ENCODE measurements around the gene EHMT1. TPM values are rescaled to one million over a fixed set of nuclear protein-coding genes. Genes with fewer than 3 reads are reported as not detected.

The EHMT1 gene
- total RNA-seq, 1 donor from 2014 or later, result 64.5 TPM

DNA sequence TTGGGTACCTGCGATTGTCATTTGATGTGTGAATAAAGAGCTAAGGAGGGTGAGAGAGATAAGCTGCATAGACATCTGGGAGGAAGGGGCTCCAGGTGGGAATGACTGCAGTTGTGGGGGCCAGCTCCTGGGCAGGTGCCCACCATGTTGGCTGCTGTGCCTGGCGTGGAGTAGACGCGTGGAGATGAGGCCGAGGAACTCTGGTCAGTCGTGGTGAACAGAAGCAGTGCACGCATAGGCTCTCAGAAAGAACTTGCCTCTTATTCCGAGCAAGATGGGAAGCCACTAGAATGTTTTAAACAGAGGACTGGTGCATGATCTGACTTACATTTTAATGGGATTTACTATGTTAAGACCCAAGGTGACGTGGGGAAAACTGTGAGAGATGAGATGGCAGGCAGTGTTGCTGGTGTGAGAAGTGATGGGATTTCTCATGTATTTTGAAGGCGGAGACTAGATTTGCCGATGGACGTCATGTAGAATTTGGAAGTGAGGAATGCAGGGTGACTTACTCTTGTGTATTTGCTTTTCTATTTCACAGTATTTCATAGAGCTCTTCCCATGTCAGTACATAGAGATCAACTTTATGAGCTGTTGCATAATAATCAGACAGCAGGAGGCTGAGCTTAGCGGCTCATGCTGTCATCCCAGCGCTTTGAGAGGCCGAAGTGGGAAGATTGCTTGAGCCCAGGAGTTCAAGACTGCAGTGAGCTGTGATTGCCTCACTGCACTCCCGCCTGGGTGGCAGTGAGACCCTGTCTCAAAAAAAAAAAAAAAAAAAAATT is 71.1 kb downstream of the EHMT1 start:
- TF ChIP-seq, protein P1, sequence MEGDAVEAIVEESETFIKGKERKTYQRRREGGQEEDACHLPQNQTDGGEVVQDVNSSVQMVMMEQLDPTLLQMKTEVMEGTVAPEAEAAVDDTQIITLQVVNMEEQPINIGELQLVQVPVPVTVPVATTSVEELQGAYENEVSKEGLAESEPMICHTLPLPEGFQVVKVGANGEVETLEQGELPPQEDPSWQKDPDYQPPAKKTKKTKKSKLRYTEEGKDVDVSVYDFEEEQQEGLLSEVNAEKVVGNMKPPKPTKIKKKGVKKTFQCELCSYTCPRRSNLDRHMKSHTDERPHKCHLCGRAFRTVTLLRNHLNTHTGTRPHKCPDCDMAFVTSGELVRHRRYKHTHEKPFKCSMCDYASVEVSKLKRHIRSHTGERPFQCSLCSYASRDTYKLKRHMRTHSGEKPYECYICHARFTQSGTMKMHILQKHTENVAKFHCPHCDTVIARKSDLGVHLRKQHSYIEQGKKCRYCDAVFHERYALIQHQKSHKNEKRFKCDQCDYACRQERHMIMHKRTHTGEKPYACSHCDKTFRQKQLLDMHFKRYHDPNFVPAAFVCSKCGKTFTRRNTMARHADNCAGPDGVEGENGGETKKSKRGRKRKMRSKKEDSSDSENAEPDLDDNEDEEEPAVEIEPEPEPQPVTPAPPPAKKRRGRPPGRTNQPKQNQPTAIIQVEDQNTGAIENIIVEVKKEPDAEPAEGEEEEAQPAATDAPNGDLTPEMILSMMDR (IDR thresholded peaks at IDR 0.05; ENCODE audit: insufficient read depth, low read depth, low read length), result no peak
- no peak for TF ChIP-seq EZH2 (IDR thresholded peaks at IDR 0.05; ENCODE audit: insufficient read depth, low read length)
- Mint-ChIP-seq H3K9me3 (ENCODE audit: unreplicated experiment) (no peaks in the 10 kb centered on the region), H3K4me1 (ENCODE audit: low read depth, unreplicated experiment) (peaks cover 23% of the 10 kb centered on the region), H3K27me3 (ENCODE audit: low read depth, unreplicated experiment) (no peaks in the 10 kb centered on the region), H3K4me3 (ENCODE audit: unreplicated experiment) (no peak overlapping the region), H3K36me3 (ENCODE audit: low read depth, unreplicated experiment) (peaks cover 11% of the 10 kb centered on the region), H3K27ac (ENCODE audit: unreplicated experiment) (no peak overlapping the region)
- Histone ChIP-seq H4K20me1 (ENCODE audit: insufficient read depth, low read length) (peaks cover 78% of the 10 kb centered on the region), H3K4me2 (ENCODE audit: low read length) (no peak overlapping the region), H3K4me1 (ENCODE audit: insufficient read depth, low read length) (peaks cover 6% of the 10 kb centered on the region), H3K79me2 (ENCODE audit: insufficient read depth, low read length) (peaks cover 90% of the 10 kb centered on the region), H3K27me3 (ENCODE audit: insufficient read depth, low read length) (no peaks in the 10 kb centered on the region), H3K36me3 (ENCODE audit: insufficient read depth, low read length) (no peaks in the 10 kb centered on the region), H3K4me3 (ENCODE audit: insufficient read depth, low read depth, low read length) (no peak overlapping the region), H3K27ac (ENCODE audit: low read depth, low read length) (no peak overlapping the region), H3K9ac (ENCODE audit: low read length) (no peak overlapping the region), H3K9me3 (ENCODE audit: insufficient read depth, low read depth, low read length) (no peaks in the 10 kb centered on the region), H2AFZ (ENCODE audit: low read depth, low read length) (no peak overlapping the region)
- no peak for DNase-seq (ENCODE audit: low read depth)
- FAIRE-seq, result no peak

DNA sequence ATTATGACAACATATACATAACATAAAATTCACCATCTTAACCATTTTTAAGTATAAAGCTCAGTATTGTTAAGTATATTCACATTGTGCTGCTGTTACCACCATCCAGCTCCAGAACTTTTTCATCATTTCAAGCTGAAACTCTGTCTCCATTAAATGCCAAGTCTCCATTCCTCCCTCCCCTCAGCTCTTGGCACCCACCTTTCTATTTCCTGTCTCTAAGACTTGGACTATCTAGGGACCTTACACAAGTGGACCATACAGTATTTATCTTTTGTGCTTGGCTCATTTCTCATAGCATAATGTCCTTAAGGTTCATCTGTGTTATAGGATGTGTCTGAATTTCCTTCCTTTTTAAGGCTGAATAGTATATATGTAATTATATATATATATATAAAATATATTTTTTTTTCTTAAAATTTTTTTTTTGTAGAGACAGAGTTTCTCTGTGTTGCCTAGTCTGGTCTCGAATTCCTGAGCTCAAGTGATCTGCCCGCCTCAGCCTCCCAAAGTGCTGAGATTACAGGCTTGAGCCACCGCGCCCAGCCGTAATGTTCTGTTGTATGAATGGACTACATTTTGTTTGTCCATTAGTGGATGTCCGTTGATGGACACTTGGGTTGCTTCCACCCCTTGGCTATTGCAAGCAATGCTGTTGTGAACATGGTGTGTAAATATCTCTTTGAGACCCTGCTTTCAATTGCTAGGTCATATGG is 72.3 kb downstream of the EHMT1 start:
- no peak overlapping the region for H3K9ac ChIP-seq (ENCODE audit: low read length)
- Mint-ChIP-seq H3K27ac (ENCODE audit: unreplicated experiment) (no peak overlapping the region), H3K4me1 (ENCODE audit: low read depth, unreplicated experiment) (peaks cover 22% of the 10 kb centered on the region), H3K27me3 (ENCODE audit: low read depth, unreplicated experiment) (no peaks in the 10 kb centered on the region), H3K36me3 (ENCODE audit: low read depth, unreplicated experiment) (peaks cover 7% of the 10 kb centered on the region), H3K4me3 (ENCODE audit: unreplicated experiment) (no peak overlapping the region), H3K9me3 (ENCODE audit: unreplicated experiment) (no peaks in the 10 kb centered on the region)
- no peak overlapping the region for H3K4me2 ChIP-seq (ENCODE audit: low read length)
- H3K9me3 ChIP-seq (ENCODE audit: insufficient read depth, low read depth, low read length), result no peaks in the 10 kb centered on the region
- no peaks in the 10 kb centered on the region for H3K27me3 ChIP-seq (ENCODE audit: insufficient read depth, low read length)
- FAIRE-seq, result no peak
- H3K79me2 ChIP-seq (ENCODE audit: insufficient read depth, low read length), result peaks cover 90% of the 10 kb centered on the region
- no peak overlapping the region for H3K27ac ChIP-seq (ENCODE audit: low read depth, low read length)
- H3K36me3 ChIP-seq (ENCODE audit: insufficient read depth, low read length), result no peaks in the 10 kb centered on the region
- H4K20me1 ChIP-seq (ENCODE audit: insufficient read depth, low read length), result peaks cover 78% of the 10 kb centered on the region
- H3K4me3 ChIP-seq (ENCODE audit: insufficient read depth, low read depth, low read length), result no peak overlapping the region
- no peak for DNase-seq (ENCODE audit: low read depth)
- H2AFZ ChIP-seq (ENCODE audit: low read depth, low read length), result no peak overlapping the region
- H3K4me1 ChIP-seq (ENCODE audit: insufficient read depth, low read length), result no peaks in the 10 kb centered on the region
- TF ChIP-seq EZH2 (IDR thresholded peaks at IDR 0.05; ENCODE audit: insufficient read depth, low read length), result no peak
- TF ChIP-seq, protein P1 (IDR thresholded peaks at IDR 0.05; ENCODE audit: insufficient read depth, low read depth, low read length), result no peak

All from astrocyte (in vitro differentiated cells and primary cell).